ENCODE data around the gene GMDS. TPM values are rescaled to one million over a fixed set of nuclear protein-coding genes. Genes with fewer than 3 reads are reported as not detected.

Gene GMDS
- total and polyA plus RNA-seq, 2 donors (not counting 1 experiment from before 2014, with no cell fraction given) = 12.7 to 34.5 TPM

- TF ChIP-seq EZH2 (IDR thresholded peaks at IDR 0.05; ENCODE audit: low read length, missing control alignments) (no peak), CTCF (conservative IDR thresholded peaks at IDR 0.05 in 1 of 2, IDR thresholded peaks at IDR 0.05 in 1 of 2; ENCODE audit: low read depth in 1 of 2, low read length in 2 of 2) (no peak)
- Histone ChIP-seq H3K27me3 (ENCODE audit: control insufficient read depth, insufficient read depth, low read length) (no peaks in the 10 kb centered on the region), H3K9me3 (ENCODE audit: control insufficient read depth, insufficient read depth, low read depth, low read length) (no peaks in the 10 kb centered on the region), H3K4me2 (ENCODE audit: extremely low read depth, insufficient read depth, low read length) (no peak overlapping the region), H3K9ac (ENCODE audit: insufficient read depth, low read length) (no peak overlapping the region), H3K27ac (ENCODE audit: insufficient read depth, low read length) (no peak overlapping the region), H3K4me3 (replicated peaks in 1 of 4; ENCODE audit: control extremely low read depth in 1 of 4, insufficient read depth in 1 of 4, low read depth in 3 of 4, low read length in 4 of 4) (no peak overlapping the region), H3K4me1 (ENCODE audit: control insufficient read depth, extremely low read depth, insufficient read depth, low read length) (no peaks in the 10 kb centered on the region), H2AFZ (ENCODE audit: low read length) (no peak overlapping the region), H4K20me1 (ENCODE audit: control insufficient read depth, extremely low read depth, insufficient read depth, low read length) (no peaks in the 10 kb centered on the region), H3K79me2 (ENCODE audit: control insufficient read depth, insufficient read depth, low read length) (no peaks in the 10 kb centered on the region), H3K36me3 (ENCODE audit: control insufficient read depth, insufficient read depth, low read length) (no peaks in the 10 kb centered on the region)
- peak in 1 of 2 donors; percentile 39 for DNase-seq (ENCODE audit: low read depth in 2 of 2)
Observed at GRCh38 chr6:1930356-1930755, 315.0 kb downstream of the GMDS start.

GRCh38 chr6:1929931-1930330 is 315.5 kb downstream of the GMDS start:
- no peaks in the 10 kb centered on the region for H4K20me1 ChIP-seq (ENCODE audit: control insufficient read depth, extremely low read depth, insufficient read depth, low read length)
- no peak for DNase-seq (ENCODE audit: low read depth in 2 of 2)
- no peaks in the 10 kb centered on the region for H3K36me3 ChIP-seq (ENCODE audit: control insufficient read depth, insufficient read depth, low read length)
- TF ChIP-seq CTCF (conservative IDR thresholded peaks at IDR 0.05 in 1 of 2, IDR thresholded peaks at IDR 0.05 in 1 of 2; ENCODE audit: low read depth in 1 of 2, low read length in 2 of 2) (no peak), EZH2 (IDR thresholded peaks at IDR 0.05; ENCODE audit: low read length, missing control alignments) (no peak)
- H3K27me3 ChIP-seq (ENCODE audit: control insufficient read depth, insufficient read depth, low read length) = no peaks in the 10 kb centered on the region
- no peaks in the 10 kb centered on the region for H3K79me2 ChIP-seq (ENCODE audit: control insufficient read depth, insufficient read depth, low read length)
- no peak overlapping the region for H3K27ac ChIP-seq (ENCODE audit: insufficient read depth, low read length)
- H3K4me1 ChIP-seq (ENCODE audit: control insufficient read depth, extremely low read depth, insufficient read depth, low read length) = no peaks in the 10 kb centered on the region
- H3K4me2 ChIP-seq (ENCODE audit: extremely low read depth, insufficient read depth, low read length) = no peak overlapping the region
- no peak overlapping the region for H2AFZ ChIP-seq (ENCODE audit: low read length)
- no peak overlapping the region for H3K4me3 ChIP-seq (replicated peaks in 1 of 4; ENCODE audit: control extremely low read depth in 1 of 4, insufficient read depth in 1 of 4, low read depth in 3 of 4, low read length in 4 of 4)
- H3K9ac ChIP-seq (ENCODE audit: insufficient read depth, low read length) = no peak overlapping the region
- no peaks in the 10 kb centered on the region for H3K9me3 ChIP-seq (ENCODE audit: control insufficient read depth, insufficient read depth, low read depth, low read length)

GRCh38 chr6:1925743-1926430 is 319.5 kb downstream of the GMDS start:
- no peak overlapping the region for H3K4me2 ChIP-seq (ENCODE audit: extremely low read depth, insufficient read depth, low read length)

More at GRCh38 chr6:1925743-1926430, 319.5 kb downstream of the GMDS start:
- Histone ChIP-seq H3K79me2 (ENCODE audit: control insufficient read depth, insufficient read depth, low read length) (no peaks in the 10 kb centered on the region), H3K9me3 (ENCODE audit: control insufficient read depth, insufficient read depth, low read depth, low read length) (no peaks in the 10 kb centered on the region), H3K27me3 (ENCODE audit: control insufficient read depth, insufficient read depth, low read length) (no peaks in the 10 kb centered on the region), H3K27ac (ENCODE audit: insufficient read depth, low read length) (no peak overlapping the region), H3K9ac (ENCODE audit: insufficient read depth, low read length) (no peak overlapping the region), H2AFZ (ENCODE audit: low read length) (no peak overlapping the region), H3K36me3 (ENCODE audit: control insufficient read depth, insufficient read depth, low read length) (no peaks in the 10 kb centered on the region), H3K4me3 (replicated peaks in 1 of 4; ENCODE audit: control extremely low read depth in 1 of 4, insufficient read depth in 1 of 4, low read depth in 3 of 4, low read length in 4 of 4) (no peak overlapping the region), H4K20me1 (ENCODE audit: control insufficient read depth, extremely low read depth, insufficient read depth, low read length) (no peaks in the 10 kb centered on the region), H3K4me1 (ENCODE audit: control insufficient read depth, extremely low read depth, insufficient read depth, low read length) (no peaks in the 10 kb centered on the region)
- no peak for DNase-seq (ENCODE audit: low read depth in 2 of 2)
- TF ChIP-seq EZH2 (IDR thresholded peaks at IDR 0.05; ENCODE audit: low read length, missing control alignments) (no peak), CTCF (conservative IDR thresholded peaks at IDR 0.05 in 1 of 2, IDR thresholded peaks at IDR 0.05 in 1 of 2; ENCODE audit: low read depth in 1 of 2, low read length in 2 of 2) (no peak)

All from fibroblast of lung (primary cell).